K562 (cell line): ENCODE data around the gene PTGES3. TPM values are rescaled to one million over a fixed set of nuclear protein-coding genes. Genes with fewer than 3 reads are reported as not detected.

Source experiments
- BRD4 ChIP-seq: fragments of 200-600 bp; sonication (generic); IDR thresholded peaks from 2 replicates; pipeline ENCODE4 v1.6.1; 2017; ENCODE audit warnings: inconsistent platforms
- CEBPZ ChIP-seq: fragments of 150-350 bp; IDR thresholded peaks from 2 replicates; pipeline ENCODE4 v1.6.1; 2014; ENCODE audit warnings: low read depth, mild to moderate bottlenecking, low read length, borderline replicate concordance
- CREM ChIP-seq: IDR thresholded peaks from 2 replicates; pipeline ENCODE4 v1.6.1; 2014; ENCODE audit warnings: antibody characterized with exemption, low read depth
- DNMT1 ChIP-seq: fragments of 450-650 bp; IDR thresholded peaks from 2 replicates; pipeline ENCODE4 v1.6.1; 2016; ENCODE audit warnings: antibody characterized with exemption, mild to moderate bottlenecking
- EP400 ChIP-seq: fragments of 450-650 bp; IDR thresholded peaks from 2 replicates; pipeline ENCODE4 v1.6.1; 2017; ENCODE audit warnings: antibody characterized with exemption, mild to moderate bottlenecking, moderate library complexity
- FOXJ2 ChIP-seq: fragments of 200-800 bp; sonication (Bioruptor generic); IDR thresholded peaks from 2 replicates; pipeline ENCODE4 v1.6.1; 2016; ENCODE audit warnings: missing genetic modification characterization, missing compliant biosample characterization
- HLTF ChIP-seq: fragments of 450-650 bp; IDR thresholded peaks from 2 replicates; pipeline ENCODE4 v1.6.1; 2016
- HMBOX1 ChIP-seq: sonication (generic); IDR thresholded peaks from 2 replicates; pipeline ENCODE4 v1.6.1; 2016
- MNT ChIP-seq, 2 experiments: fragments of 450-650 bp; conservative IDR thresholded peaks; 2 replicates each; pipeline ENCODE4 v1.6.1; 2017; ENCODE audit warnings: mild to moderate bottlenecking in 2 of 2, moderate library complexity in 2 of 2
- NR1H2 ChIP-seq: sonication (generic); formaldehyde crosslinking; IDR thresholded peaks from 2 replicates; pipeline ENCODE4 v1.4.0; 2020; ENCODE audit warnings: mild to moderate bottlenecking, missing genetic modification reagents
- PHF20 ChIP-seq: fragments of 450-650 bp; IDR thresholded peaks from 2 replicates; pipeline ENCODE4 v1.6.1; 2018; ENCODE audit not compliant: partially characterized antibody
- RBBP5 ChIP-seq: fragments of 200-600 bp; sonication (generic); IDR thresholded peaks from 2 replicates; pipeline ENCODE4 v1.6.1; 2012; ENCODE audit warnings: borderline replicate concordance, mild to moderate bottlenecking, low read length, control low read depth, inconsistent platforms; ENCODE audit not compliant: insufficient read depth, poor library complexity, severe bottlenecking
- RBM22 ChIP-seq: fragments of 200-400 bp; formaldehyde crosslinking; IDR thresholded peaks from 2 replicates; pipeline ENCODE4 v1.6.1; 2018; ENCODE audit warnings: low read length, low read depth; ENCODE audit not compliant: poor library complexity, severe bottlenecking
- STAT6 ChIP-seq: sonication (generic); formaldehyde crosslinking; IDR thresholded peaks from 2 replicates; pipeline ENCODE4 v1.8.1; 2023; ENCODE audit warnings: mild to moderate bottlenecking, missing genetic modification reagents
- TBP ChIP-seq: optimal IDR thresholded peaks from 2 replicates; pipeline ENCODE3; 2011; ENCODE audit warnings: low read depth, low read length, improper control_type of control experiment
- UBTF ChIP-seq, 2 experiments: IDR thresholded peaks; 2 replicates each; pipeline ENCODE4 v1.6.1; 2012; ENCODE audit warnings: improper control_type of control experiment in 2 of 2, low read depth in 2 of 2, low read length in 2 of 2, borderline replicate concordance in 1 of 2
- polyA plus RNA-seq, 8 experiments: library from polyadenylated mRNA; depleted of rRNA in 4 of 8; stranded (reverse) in 5 of 8; unstranded in 3 of 8; fragments of >200 nt; fragmentation: Nextera tagmentation in 2 of 8; fragmentation: Illumina TruSeq in 1 of 8; extraction: Ambion mirVana in 2 of 8; extraction: Trizol in 1 of 8; gene quantifications; 2 replicates each; pipeline versions ENCODE4 v1.2.1 to v1.2.3, GENCODE V29; 2011 to 2014; ENCODE audit warnings: inconsistent platforms in 1 of 8, missing spikeins in 1 of 8
- total RNA-seq, 7 experiments: library from RNA; depleted of rRNA in 6 of 7; stranded (reverse); fragments of >200 nt in 6 of 7; fragmentation: Illumina TruSeq in 2 of 7; extraction: Trizol in 2 of 7; gene quantifications; 2 replicates each; pipeline versions ENCODE4 v1.2.1 to v1.2.3, GENCODE V29; 2011 to 2021; ENCODE audit warnings: low replicate concordance in 1 of 7

PTGES3 gene
- total and polyA plus RNA-seq, 9 of the 15 experiments (the other 6 are each of a cell fraction or from before 2014, with no cell fraction given), result 163 to 501 (median 213) TPM

GRCh38 chr12:56645717-56646446, 42.2 kb downstream of the PTGES3 start, which contains the start of gene ATP5F1B (continued):
- TF ChIP-seq CEBPZ (peak; percentile 99), CREM (peak; percentile 94), HMBOX1 (no peak), NR1H2 (peak; percentile 8; the same call in 1 of the 2 replicates), FOXJ2 (tag) (no peak), HLTF (no peak), RBM22 (peak; percentile 64), MNT (conservative IDR thresholded peaks at IDR 0.05) (peak; percentile 64 to 66; a peak in 3 of 4 replicates), TBP (peak; percentile 98), EP400 (peak; percentile 95), BRD4 (0 out of 2 replicates have a peak, but pooled peaks have one; percentile 51), STAT6 (CRISPR knock-in tag) (no peak), RBBP5 (peak; percentile 94), UBTF (IDR thresholded peaks at IDR 0.05; ENCODE audit: borderline replicate concordance in 1 of 2, low read depth in 2 of 2, low read length in 2 of 2) (peak in 1 of 2 experiments; percentile 62; a peak in 2 of 4 replicates), PHF20 (peak; percentile 37), DNMT1 (no peak)
